WTC11 (cell line): ENCODE measurements around the gene IL26.

Source experiments
- CTCF ChIP-seq: fragments of 200-600 bp; IDR thresholded peaks from 2 replicates; pipeline ENCODE4 v1.8.0; 2022; ENCODE audit warnings: antibody characterized with exemption
- JUN ChIP-seq: sonication (generic); formaldehyde crosslinking; IDR thresholded peaks from 2 replicates; pipeline ENCODE4 v1.8.0; 2023; ENCODE audit warnings: mild to moderate bottlenecking, missing genetic modification reagents
- MAX ChIP-seq: sonication (generic); formaldehyde crosslinking; IDR thresholded peaks from 2 replicates; pipeline ENCODE4 v1.8.0; 2022; ENCODE audit warnings: mild to moderate bottlenecking, missing genetic modification reagents
- TEAD4 ChIP-seq: sonication (generic); formaldehyde crosslinking; IDR thresholded peaks from 2 replicates; pipeline ENCODE4 v1.8.0; 2022; ENCODE audit warnings: mild to moderate bottlenecking, missing genetic modification reagents

GRCh38 chr12:68268967-68269366 is 43.4 kb upstream of the IL26 start:
- TF ChIP-seq TEAD4 (CRISPR knock-in tag) (no peak), CTCF (no peak), JUN (CRISPR knock-in tag) (no peak), MAX (CRISPR knock-in tag) (no peak)
